GM12878 (cell line): ENCODE data around the gene WNT5A. TPM values are rescaled to one million over a fixed set of nuclear protein-coding genes. Genes with fewer than 3 reads are reported as not detected.

Source experiments
- ATAC-seq: fragments of 200-7000 bp; cut with Tn5 transposase; 3 replicates; pipeline ENCODE4 v1.9.1; 2020; ENCODE audit warnings: mild to moderate bottlenecking, moderate library complexity
- BruUV-seq: library from RNA; stranded (reverse); fragments of 400-500 nt; replicated peaks from 2 replicates; lab custom pipeline; 2021; lab: Mats Ljungman, UMichigan
- CTCF ChIA-PET: fragments of 300-600 bp; sonication (Branson Sonifier 250); formaldehyde crosslinking; extraction: SDS; loops from one replicate; lab custom pipeline; 2021; ENCODE audit warnings: inconsistent platforms; lab: Yijun Ruan, JAX
- POLR2A ChIA-PET: fragments of 350-600 bp; formaldehyde crosslinking; extraction: SDS; loops from one replicate; lab custom pipeline; 2021; ENCODE audit warnings: inconsistent platforms; lab: Charles Lee
- RAD21 ChIA-PET: fragments of 300-600 bp; sonication (Branson Sonifier 250); formaldehyde crosslinking; loops from one replicate; lab custom pipeline; 2023; ENCODE audit warnings: antibody characterized with exemption; ENCODE audit not compliant: unreplicated experiment; lab: Charles Lee
- SMC1A ChIA-PET: fragments of 300-600 bp; sonication (Branson Sonifier 250); formaldehyde crosslinking; loops from one replicate; lab custom pipeline; 2023; ENCODE audit not compliant: unreplicated experiment, uncharacterized antibody; lab: Charles Lee
- DNase-seq: peaks from one replicate; pipeline ENCODE4 v3.0.0-alpha.2; 2011; ENCODE audit warnings: low read depth, low spot score
- FAIRE-seq: peaks from 3 replicates; lab custom pipeline; 2011; peaks lifted over from hg19 to GRCh38; lab: Jason Lieb, UNC
- H2AFZ ChIP-seq: 2 replicates; pipeline ENCODE4 v1.6.0; 2011; ENCODE audit warnings: low read depth, low read length, control low read depth; ENCODE audit not compliant: control insufficient read depth
- H3K27ac ChIP-seq: 2 replicates; pipeline ENCODE4 v1.5.1; 2011; ENCODE audit warnings: control low read depth; ENCODE audit not compliant: control insufficient read depth, insufficient read depth
- H3K27me3 ChIP-seq, 2 experiments: replicated peaks in 1 of 2; 2 replicates each; pipeline versions ENCODE4 v1.6.0 to v1.6.1; 2011; ENCODE audit warnings: low read length in 1 of 2; ENCODE audit not compliant: control insufficient read depth in 2 of 2, insufficient read depth in 2 of 2
- H3K36me3 ChIP-seq, 2 experiments: 2 replicates each; pipeline ENCODE4 v1.5.1; 2011; ENCODE audit warnings: low read length in 1 of 2; ENCODE audit not compliant: control insufficient read depth in 2 of 2, insufficient read depth in 2 of 2
- H3K4me1 ChIP-seq: 2 replicates; pipeline ENCODE4 v1.6.1; 2011; ENCODE audit warnings: mild to moderate bottlenecking, low read length, moderate library complexity, mixed read lengths; ENCODE audit not compliant: control insufficient read depth, insufficient read depth
- H3K4me2 ChIP-seq: 2 replicates; pipeline ENCODE4 v1.6.0; 2011; ENCODE audit warnings: control low read depth; ENCODE audit not compliant: control insufficient read depth, insufficient read depth
- H3K4me3 ChIP-seq: fragments of 200-600 bp; sonication (generic); 2 replicates; pipeline ENCODE4 v1.5.1; 2016
- H3K79me2 ChIP-seq: 2 replicates; pipeline ENCODE4 v1.6.0; 2011; ENCODE audit warnings: low read length; ENCODE audit not compliant: control insufficient read depth, insufficient read depth
- H3K9ac ChIP-seq: 2 replicates; pipeline ENCODE4 v1.8.0; 2011; ENCODE audit warnings: low read length, control low read depth, mixed read lengths; ENCODE audit not compliant: control insufficient read depth, insufficient read depth
- H3K9me3 ChIP-seq: replicated peaks from 3 replicates; pipeline ENCODE4 v1.5.1; 2011; ENCODE audit warnings: mild to moderate bottlenecking, low read length; ENCODE audit not compliant: control insufficient read depth, insufficient read depth
- H4K20me1 ChIP-seq: 2 replicates; pipeline ENCODE4 v1.6.0; 2011; ENCODE audit not compliant: control insufficient read depth, insufficient read depth
- BACH1 ChIP-seq: fragments of 450-650 bp; IDR thresholded peaks from 2 replicates; pipeline ENCODE4 v1.6.1; 2017; ENCODE audit warnings: mild to moderate bottlenecking, borderline replicate concordance
- BCLAF1 ChIP-seq: fragments of 450-650 bp; IDR thresholded peaks from 2 replicates; pipeline ENCODE4 v1.6.1; 2017; ENCODE audit warnings: antibody characterized with exemption, mild to moderate bottlenecking, moderate library complexity
- CUX1 ChIP-seq: IDR thresholded peaks from 2 replicates; pipeline ENCODE4 v1.6.1; 2012; ENCODE audit warnings: improper control_type of control experiment, low read depth, low read length; ENCODE audit not compliant: insufficient replicate concordance
- EZH2 ChIP-seq: IDR thresholded peaks from 2 replicates; pipeline ENCODE4 v1.6.1; 2012; ENCODE audit warnings: low read depth, mild to moderate bottlenecking, control low read depth, inconsistent platforms, low read length, borderline replicate concordance; ENCODE audit not compliant: control insufficient read depth
- IRF4 ChIP-seq: IDR thresholded peaks from 2 replicates; pipeline ENCODE4 v1.6.1; 2011; ENCODE audit warnings: low read depth, low read length
- MYB ChIP-seq: fragments of 150-350 bp; IDR thresholded peaks from 2 replicates; pipeline ENCODE4 v1.6.1; 2014; ENCODE audit warnings: mild to moderate bottlenecking, low read depth, low read length, borderline replicate concordance
- NR2F1 ChIP-seq: fragments of 450-650 bp; conservative IDR thresholded peaks from 2 replicates; pipeline ENCODE4 v1.6.1; 2017; ENCODE audit warnings: mild to moderate bottlenecking
- PKNOX1 ChIP-seq: fragments of 450-650 bp; IDR thresholded peaks from 2 replicates; pipeline ENCODE4 v1.6.1; 2016; ENCODE audit warnings: mild to moderate bottlenecking
- RFX5 ChIP-seq: IDR thresholded peaks from 2 replicates; pipeline ENCODE4 v1.6.1; 2011; ENCODE audit warnings: low read depth, low read length, improper control_type of control experiment
- YBX1 ChIP-seq: fragments of 450-650 bp; IDR thresholded peaks from 2 replicates; pipeline ENCODE4 v1.6.1; 2016; ENCODE audit warnings: antibody characterized with exemption
- WGBS: methylation state at CpG from one replicate; pipeline ENCODE4 v1.1.6; 2016; ENCODE audit warnings: low lambda C conversion rate; ENCODE audit not compliant: insufficient replicate concordance, insufficient coverage; ENCODE audit errors: missing lambda C conversion rate; 5-methylcytosine and 5-hydroxymethylcytosine counted together
- in situ Hi-C: fragments of 300-500 bp; cut with MboI; formaldehyde crosslinking; loops from 9 replicates; pipeline ENCODE4 v1.14.3; 2018; ENCODE audit warnings: mixed read lengths
- intact Hi-C: fragments of 100-400 bp; cut with micrococcal nuclease; formaldehyde crosslinking; loops from one replicate; pipeline ENCODE4 v1.14.2; 2022; ENCODE audit not compliant: unreplicated experiment
- polyA plus RNA-seq, 11 experiments: library from polyadenylated mRNA; depleted of rRNA in 4 of 11; unstranded in 6 of 11; stranded (reverse) in 5 of 11; fragments of >200 nt; fragmentation: Nextera tagmentation in 4 of 11; fragmentation: Illumina TruSeq in 1 of 11; extraction: Ambion mirVana in 4 of 11; extraction: Trizol in 1 of 11; gene quantifications; 1 replicate in 1 of 11; 2 replicates in 10 of 11; pipeline versions ENCODE4 v1.2.1 to v1.2.3, GENCODE V29; 2011 to 2016; ENCODE audit warnings: inconsistent platforms in 2 of 11, missing spikeins in 2 of 11, low read depth in 1 of 11
- total RNA-seq, 4 experiments: library from RNA; depleted of rRNA in 3 of 4; stranded (reverse); fragments of >200 nt in 3 of 4; fragmentation: Illumina TruSeq in 1 of 4; extraction: Trizol in 1 of 4; gene quantifications; 2 replicates each; pipeline versions ENCODE4 v1.2.1 to v1.2.3, GENCODE V29; 2013 to 2021
- TF ChIP-seq, protein P1 (sequence below): IDR thresholded peaks from 2 replicates; pipeline ENCODE4 v1.6.1; 2012; ENCODE audit warnings: low read depth, low read length, improper control_type of control experiment

Gene WNT5A
- total and polyA plus RNA-seq, 10 of the 15 experiments (the other 5 are each of a cell fraction or from before 2014, with no cell fraction given): 0.06 to 2.8 (median 0.39) TPM

DNA sequence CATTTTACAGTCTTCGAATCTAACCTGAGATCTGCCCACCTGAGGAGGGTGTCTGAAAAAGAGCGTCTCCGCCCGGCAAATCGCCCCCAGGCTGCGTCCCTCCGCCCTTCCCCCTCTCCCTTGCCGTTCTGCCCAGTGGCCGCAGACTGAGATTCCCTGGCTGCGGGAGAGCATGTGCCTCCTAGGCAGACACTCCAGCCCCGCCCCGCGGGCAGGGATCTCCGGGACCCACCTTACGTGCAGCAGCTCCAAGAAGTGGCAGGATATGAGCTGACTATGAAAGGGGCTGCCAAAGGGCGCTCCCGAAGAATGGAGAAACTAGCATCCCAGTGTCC lies 2.7 kb upstream of the WNT5A start:
- Histone ChIP-seq H3K27me3 (peaks cover 9 to 24% of the 10 kb centered on the region in 2 experiments), H4K20me1 (no peaks in the 10 kb centered on the region), H3K4me2 (no peak overlapping the region), H3K27ac (no peak overlapping the region), H3K9me3 (no peaks in the 10 kb centered on the region), H3K36me3 (no peaks in the 10 kb centered on the region), H3K4me1 (peaks cover 15% of the 10 kb centered on the region; the same call in 1 of the 2 replicates), H3K4me3 (no peak overlapping the region), H2AFZ (no peak overlapping the region), H3K79me2 (no peaks in the 10 kb centered on the region), H3K9ac (no peak overlapping the region)
- ChIA-PET CTCF (interaction anchor here (0.5 kb wide), 1 partner anchor 80 kb away, joined by 3 read pairs; no protein-coding TSS in a partner anchor), SMC1A (no interaction called here), POLR2A (no interaction called here), RAD21 (no interaction called here)
- FAIRE-seq (no peak), DNase-seq (no peak), ATAC-seq (no peak)
- TF ChIP-seq EZH2 (no peak), BCLAF1 (no peak), PKNOX1 (no peak), CUX1 (no peak), BACH1 (no peak), MYB (no peak), YBX1 (no peak), NR2F1 (no peak), RFX5 (no peak), IRF4 (no peak)
- TF ChIP-seq, protein P1, sequence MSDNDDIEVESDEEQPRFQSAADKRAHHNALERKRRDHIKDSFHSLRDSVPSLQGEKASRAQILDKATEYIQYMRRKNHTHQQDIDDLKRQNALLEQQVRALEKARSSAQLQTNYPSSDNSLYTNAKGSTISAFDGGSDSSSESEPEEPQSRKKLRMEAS: no peak
- intact Hi-C loops (loop anchor here (5.0 to 10.0 kb wide), 6 partner anchors 118 to 763 kb away; no protein-coding TSS in a partner anchor), in situ Hi-C loops (no loop called here)
- 48% methylated on average over 12 of the region's 17 CpGs for WGBS
- no TSS peak for BruUV-seq
